Measurements from ENCODE around the gene ARHGAP11A.

ARHGAP11A gene

GRCh38 chr15:32682977-32683630, 67.8 kb downstream of the ARHGAP11A start:
- TF ChIP-seq EZH2phosphoT487 (IDR thresholded peaks at IDR 0.05; ENCODE audit: low read depth) (no peak), CTCF (IDR thresholded peaks at IDR 0.05; ENCODE audit: low read depth, low read length) (no peak)
- no peaks in the 10 kb centered on the region for H3K27me3 ChIP-seq (ENCODE audit: low read depth, low read length)
- H3K9me3 ChIP-seq (ENCODE audit: insufficient read depth, low read length), result no peaks in the 10 kb centered on the region
- H3K4me1 ChIP-seq (ENCODE audit: low read length), result peaks cover 18% of the 10 kb centered on the region
- no peak overlapping the region for H3K27ac ChIP-seq (ENCODE audit: low read length)
- no peak overlapping the region for H3K4me3 ChIP-seq (ENCODE audit: low read length)
- H2AFZ ChIP-seq (ENCODE audit: low read depth, low read length), result no peak overlapping the region
- no peaks in the 10 kb centered on the region for H4K20me1 ChIP-seq (ENCODE audit: insufficient read depth, low read length)
- H3K9ac ChIP-seq (ENCODE audit: low read length), result no peak overlapping the region
- H3K4me2 ChIP-seq (ENCODE audit: low read length), result no peak overlapping the region
- H3K79me2 ChIP-seq (ENCODE audit: low read length), result no peaks in the 10 kb centered on the region
- H3K36me3 ChIP-seq (replicated peaks; ENCODE audit: low read depth, low read length), result peaks cover 11% of the 10 kb centered on the region

- Histone ChIP-seq H4K20me1 (ENCODE audit: insufficient read depth, low read length) (no peaks in the 10 kb centered on the region), H2AFZ (ENCODE audit: low read depth, low read length) (no peak overlapping the region), H3K9ac (ENCODE audit: low read length) (no peak overlapping the region), H3K27ac (ENCODE audit: low read length) (no peak overlapping the region), H3K4me3 (ENCODE audit: low read length) (no peak overlapping the region), H3K4me2 (ENCODE audit: low read length) (no peak overlapping the region), H3K9me3 (ENCODE audit: insufficient read depth, low read length) (no peaks in the 10 kb centered on the region), H3K36me3 (replicated peaks; ENCODE audit: low read depth, low read length) (peaks cover 11% of the 10 kb centered on the region), H3K79me2 (ENCODE audit: low read length) (no peaks in the 10 kb centered on the region), H3K4me1 (ENCODE audit: low read length) (peaks cover 18% of the 10 kb centered on the region), H3K27me3 (ENCODE audit: low read depth, low read length) (no peaks in the 10 kb centered on the region)
- TF ChIP-seq EZH2phosphoT487 (IDR thresholded peaks at IDR 0.05; ENCODE audit: low read depth), result no peak
- no peak for TF ChIP-seq CTCF (IDR thresholded peaks at IDR 0.05; ENCODE audit: low read depth, low read length)
These were observed 68.7 kb downstream of the ARHGAP11A start for GRCh38 chr15:32683906-32684584.

- Histone ChIP-seq H2AFZ (ENCODE audit: low read depth, low read length) (no peak overlapping the region), H3K4me2 (ENCODE audit: low read length) (peak overlapping the region; percentile 33; the same call in 1 of the 2 replicates), H3K36me3 (replicated peaks; ENCODE audit: low read depth, low read length) (peaks cover 11% of the 10 kb centered on the region), H3K9me3 (ENCODE audit: insufficient read depth, low read length) (no peaks in the 10 kb centered on the region), H3K27ac (ENCODE audit: low read length) (no peak overlapping the region), H3K79me2 (ENCODE audit: low read length) (no peaks in the 10 kb centered on the region), H3K27me3 (ENCODE audit: low read depth, low read length) (no peaks in the 10 kb centered on the region), H4K20me1 (ENCODE audit: insufficient read depth, low read length) (no peaks in the 10 kb centered on the region), H3K4me1 (ENCODE audit: low read length) (peaks cover 18% of the 10 kb centered on the region), H3K4me3 (ENCODE audit: low read length) (no peak overlapping the region), H3K9ac (ENCODE audit: low read length) (no peak overlapping the region)
- TF ChIP-seq CTCF (IDR thresholded peaks at IDR 0.05; ENCODE audit: low read depth, low read length), result no peak
These were observed 70.3 kb downstream of the ARHGAP11A start for GRCh38 chr15:32685576-32685975.

- H3K4me1 ChIP-seq (ENCODE audit: low read length), result peaks cover 23% of the 10 kb centered on the region
- H3K9me3 ChIP-seq (ENCODE audit: insufficient read depth, low read length), result no peaks in the 10 kb centered on the region
- H2AFZ ChIP-seq (ENCODE audit: low read depth, low read length), result no peak overlapping the region
- H3K4me3 ChIP-seq (ENCODE audit: low read length), result no peak overlapping the region
- peaks cover 11% of the 10 kb centered on the region for H3K36me3 ChIP-seq (replicated peaks; ENCODE audit: low read depth, low read length)
- no peak overlapping the region for H3K4me2 ChIP-seq (ENCODE audit: low read length)
- no peaks in the 10 kb centered on the region for H3K79me2 ChIP-seq (ENCODE audit: low read length)
- H3K27ac ChIP-seq (ENCODE audit: low read length), result no peak overlapping the region
- no peak overlapping the region for H3K9ac ChIP-seq (ENCODE audit: low read length)
- TF ChIP-seq EZH2phosphoT487 (IDR thresholded peaks at IDR 0.05; ENCODE audit: low read depth), result no peak
- TF ChIP-seq CTCF (IDR thresholded peaks at IDR 0.05; ENCODE audit: low read depth, low read length), result no peak
- no peaks in the 10 kb centered on the region for H4K20me1 ChIP-seq (ENCODE audit: insufficient read depth, low read length)
- no peaks in the 10 kb centered on the region for H3K27me3 ChIP-seq (ENCODE audit: low read depth, low read length)
These were observed 72.3 kb downstream of the ARHGAP11A start for GRCh38 chr15:32687556-32687955.

Measured in OCI-LY3 (cell line).